GM18502 (cell line): ENCODE measurements around the gene GRIP1.
"Not testable (repeated sequence)": the region's sequence is repeated elsewhere in the genome, so short reads cannot be mapped to it uniquely, and the experiment has no call there.

Source experiments
- ATAC-seq: cut with Tn5 transposase; IDR thresholded peaks from one replicate; pipeline ENCODE4 v1.9.1; 2021; ENCODE audit warnings: mild to moderate bottlenecking; ENCODE audit not compliant: unreplicated experiment, poor library complexity

The GRIP1 gene

DNA sequence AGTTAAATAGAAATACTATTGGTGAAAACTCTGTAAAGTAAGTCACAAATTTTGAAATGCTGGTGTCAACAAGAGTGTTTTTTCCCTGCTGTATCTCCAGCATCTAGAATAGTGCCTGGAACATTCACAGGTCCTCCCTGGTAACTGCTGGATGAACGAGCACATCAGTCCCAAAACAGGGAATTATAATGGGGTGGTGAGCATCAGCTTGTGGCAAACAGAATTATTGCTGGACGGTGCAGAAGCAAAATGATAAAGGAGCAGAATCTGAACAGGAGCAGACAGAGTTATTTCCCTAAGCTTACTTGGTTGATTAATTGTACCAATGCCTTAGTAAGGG lies 129.9 kb downstream of the GRIP1 start:
- ATAC-seq: peak; percentile 5

DNA sequence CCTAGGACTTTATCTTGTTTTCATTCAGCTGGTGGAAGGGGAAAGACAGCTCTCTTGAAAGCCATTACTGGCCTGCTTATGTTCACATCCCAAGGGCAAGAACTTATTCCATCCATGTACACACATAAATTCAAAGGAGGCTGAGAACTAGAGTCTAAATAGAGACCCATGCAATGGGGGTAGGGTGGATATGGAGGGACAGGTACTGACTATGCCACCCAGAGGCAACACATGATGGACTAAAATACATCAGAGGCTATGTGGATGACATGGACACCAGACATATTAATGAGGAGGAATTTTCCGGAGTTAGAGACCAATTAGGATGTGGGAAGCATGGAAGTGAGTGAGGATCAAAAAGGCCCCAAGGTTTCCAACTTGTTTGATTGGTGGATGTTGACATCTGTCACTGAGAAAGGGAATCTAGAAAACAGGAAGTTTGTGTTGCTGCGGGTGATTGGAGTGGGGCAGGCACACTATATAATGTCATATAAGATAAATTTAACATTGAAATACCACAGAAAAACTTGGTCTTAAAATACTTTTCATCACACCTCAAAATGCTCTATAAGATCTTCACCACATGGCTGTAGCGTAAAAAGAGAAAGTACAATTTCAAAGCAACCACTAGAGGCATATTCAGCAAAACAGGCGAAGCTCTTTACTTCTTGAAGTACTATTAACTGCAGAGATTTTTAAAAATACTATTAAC lies 130.4 kb downstream of the GRIP1 start:
- peak; percentile 73 for ATAC-seq

DNA sequence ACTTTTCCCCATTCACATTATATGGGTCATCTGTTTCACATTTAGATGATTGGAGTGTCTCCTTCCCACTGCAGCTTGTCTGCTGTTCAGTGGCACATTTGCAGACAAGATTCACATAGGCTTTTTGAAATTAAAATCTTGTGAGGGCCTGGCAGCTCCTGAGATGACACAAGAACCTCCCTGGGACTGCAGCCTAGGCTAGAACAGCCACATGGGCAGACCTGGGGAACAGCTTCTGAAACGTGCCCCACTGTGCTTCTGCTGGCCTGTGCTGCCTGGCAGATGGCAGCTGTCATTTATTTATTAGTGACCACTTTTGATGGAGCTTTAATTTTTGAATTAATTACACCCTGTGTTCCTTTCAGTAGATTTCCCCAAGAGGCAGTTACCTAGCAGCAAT lies 137.4 kb downstream of the GRIP1 start:
- ATAC-seq: no peak

DNA sequence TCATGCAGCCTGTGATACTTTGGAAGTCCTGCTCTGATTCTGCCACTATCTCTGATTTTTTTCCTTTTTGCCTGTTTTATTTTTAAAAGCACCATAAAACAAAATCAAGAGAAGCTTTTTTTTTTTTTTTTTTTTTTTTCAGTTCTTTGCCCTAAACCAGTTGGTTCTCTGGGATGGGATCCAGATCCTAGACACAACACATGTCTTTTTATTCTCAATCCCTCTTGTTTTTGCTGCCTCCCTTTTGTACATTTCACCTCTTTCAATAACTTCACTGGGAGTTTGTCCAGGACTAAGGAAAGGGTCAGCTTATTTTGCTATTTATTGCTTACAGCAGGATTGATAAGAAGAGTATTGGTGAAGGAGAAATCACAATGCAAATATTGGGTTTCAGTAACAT lies 139.4 kb downstream of the GRIP1 start:
- no peak for ATAC-seq

DNA sequence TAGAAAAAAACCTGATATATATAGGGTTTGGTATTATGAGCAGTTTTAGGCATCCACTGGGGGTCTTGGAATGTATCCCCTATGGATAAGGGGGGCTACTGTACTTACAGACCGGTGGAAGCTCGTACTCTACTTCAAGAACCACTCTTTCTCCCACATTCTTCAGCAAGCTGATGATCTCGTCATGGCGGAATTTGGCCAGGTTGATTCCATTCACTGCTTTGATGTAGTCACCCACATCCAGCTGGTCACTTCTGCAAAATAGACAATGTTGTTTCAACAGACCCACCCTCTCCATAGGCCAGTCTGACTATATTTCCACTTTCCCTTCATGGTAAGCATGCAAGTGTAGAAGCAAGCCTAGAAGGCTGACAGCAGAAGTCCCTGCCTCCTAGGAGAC lies 139.9 kb downstream of the GRIP1 start:
- ATAC-seq: no peak

DNA sequence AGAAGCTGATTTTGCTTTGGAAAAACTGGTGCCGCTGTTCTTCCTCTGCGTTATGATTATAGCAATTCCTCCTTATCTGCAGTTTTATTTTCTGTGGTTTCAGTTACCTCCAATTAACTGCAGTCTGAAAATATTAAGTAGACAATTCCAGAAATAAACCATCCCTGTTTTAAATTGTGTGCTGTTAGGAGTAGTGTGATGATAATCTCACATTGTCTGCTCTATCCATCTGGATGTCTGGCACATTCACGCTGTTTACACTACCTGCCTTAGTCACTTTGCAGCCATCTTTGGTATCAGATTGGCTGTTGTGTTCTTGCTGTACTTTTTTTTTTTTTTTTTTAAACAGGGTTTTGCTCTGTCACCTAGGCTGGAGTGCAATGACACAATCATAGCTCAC lies 141.0 kb downstream of the GRIP1 start:
- no peak for ATAC-seq

DNA sequence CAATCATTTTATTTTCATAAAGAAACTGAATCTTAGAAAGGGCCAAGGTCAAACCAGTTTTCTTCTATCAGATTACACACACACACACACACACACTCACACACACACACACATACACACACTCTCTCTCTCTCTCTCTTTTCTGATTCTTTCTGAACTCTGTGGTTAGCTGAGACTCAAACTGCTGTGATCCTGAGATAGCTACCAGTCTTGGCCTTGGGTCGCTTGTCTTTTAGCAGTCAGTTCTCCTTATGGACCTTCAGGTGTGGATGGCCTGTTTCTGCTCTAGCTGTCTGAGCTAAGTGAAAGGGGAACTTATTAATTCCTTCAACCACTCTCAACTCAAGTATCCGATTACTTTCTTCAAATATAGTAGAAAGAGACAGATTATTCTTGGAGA lies 145.1 kb downstream of the GRIP1 start:
- no peak for ATAC-seq

DNA sequence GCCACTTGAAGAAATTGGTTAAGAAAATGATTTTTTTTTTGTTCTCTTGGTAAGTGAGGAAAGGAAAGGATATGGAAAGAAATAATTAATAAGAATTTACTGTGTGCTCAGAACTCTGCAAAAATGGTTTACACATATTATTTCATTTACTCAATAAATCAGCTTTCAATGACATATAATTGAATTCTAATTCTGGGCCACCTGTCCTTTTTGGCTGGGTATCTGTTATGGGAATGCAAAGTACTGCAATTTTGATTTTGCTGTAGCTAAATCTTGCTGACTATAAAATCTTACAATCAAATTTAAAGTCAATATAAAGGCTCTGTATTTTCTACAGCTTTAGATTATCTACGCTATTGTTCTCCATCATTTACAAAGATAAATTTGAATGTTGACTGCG lies 147.1 kb downstream of the GRIP1 start:
- no peak for ATAC-seq

DNA sequence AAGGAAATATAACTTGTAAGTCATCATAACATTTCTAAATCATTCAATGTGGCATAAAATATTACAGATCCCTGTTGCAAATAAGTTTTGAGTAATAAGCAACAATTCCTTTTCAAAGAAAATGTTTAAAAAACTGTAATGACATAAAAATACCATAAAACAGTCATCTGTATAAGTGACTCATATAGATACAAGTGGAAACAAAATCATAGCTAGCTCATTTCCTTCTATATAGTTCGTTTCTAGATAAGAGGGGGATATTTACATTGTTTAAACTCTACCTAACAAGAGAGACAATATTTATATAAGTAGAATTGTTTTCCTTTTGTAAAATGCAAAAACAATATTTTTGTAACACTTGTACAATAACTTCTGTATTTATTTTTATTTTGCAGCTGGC lies 148.9 kb downstream of the GRIP1 start:
- ATAC-seq: no peak

DNA sequence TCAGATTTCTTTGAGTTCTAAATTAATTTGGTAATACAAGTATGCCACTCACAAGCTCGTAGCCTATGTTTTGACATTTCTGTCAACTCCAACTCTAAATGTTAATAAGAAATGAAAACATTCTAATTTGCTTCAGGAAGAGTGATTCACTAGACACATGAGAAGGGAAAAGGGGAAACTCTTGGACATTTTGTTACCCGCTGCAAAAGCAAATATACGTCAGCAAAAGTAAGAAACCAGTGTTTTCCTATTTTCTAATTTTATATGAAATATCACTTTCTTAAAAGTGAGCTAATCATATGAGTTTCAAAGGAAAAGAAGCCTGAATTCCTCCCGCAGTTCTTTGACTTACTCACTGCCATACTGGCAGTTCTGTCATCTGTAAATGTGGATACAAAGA lies 162.3 kb downstream of the GRIP1 start:
- ATAC-seq: no peak

DNA sequence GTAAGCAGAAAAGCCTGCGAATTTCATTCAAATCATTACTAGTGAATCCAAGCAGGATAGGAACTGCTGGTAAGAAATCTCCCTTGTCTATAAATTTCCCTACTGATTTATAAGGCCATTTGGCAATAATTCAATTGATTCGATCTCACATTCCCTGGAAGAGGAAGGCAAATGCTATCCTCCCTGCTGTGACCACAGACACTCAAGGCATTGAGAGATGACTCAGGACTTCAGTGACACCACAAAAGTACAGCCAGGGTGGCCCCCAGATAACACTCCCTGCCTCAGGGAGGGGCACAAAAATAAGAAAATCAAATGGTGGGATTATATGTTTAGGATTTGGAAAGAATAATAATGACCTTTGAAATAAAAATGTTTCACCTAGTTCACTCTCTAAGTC lies 162.7 kb downstream of the GRIP1 start:
- ATAC-seq: no peak

DNA sequence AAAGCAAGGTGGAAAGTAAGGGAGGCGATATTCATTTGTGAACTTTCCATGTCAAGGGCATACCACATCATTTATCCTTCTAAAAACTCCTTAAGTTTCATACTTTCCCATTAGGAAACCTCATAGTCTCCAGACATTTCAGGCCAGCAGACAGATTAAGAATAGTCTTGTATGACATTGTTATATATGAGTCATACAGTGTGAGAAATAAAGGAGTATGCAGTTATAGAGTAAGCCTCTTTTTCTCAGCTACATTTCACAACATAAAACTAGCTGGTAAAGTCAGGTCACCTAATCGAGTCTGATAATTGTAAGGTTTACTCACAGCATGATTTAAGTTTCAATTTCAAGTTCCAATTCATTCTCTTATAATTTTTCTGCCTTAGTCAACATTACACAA lies 164.3 kb downstream of the GRIP1 start:
- ATAC-seq: no peak

DNA sequence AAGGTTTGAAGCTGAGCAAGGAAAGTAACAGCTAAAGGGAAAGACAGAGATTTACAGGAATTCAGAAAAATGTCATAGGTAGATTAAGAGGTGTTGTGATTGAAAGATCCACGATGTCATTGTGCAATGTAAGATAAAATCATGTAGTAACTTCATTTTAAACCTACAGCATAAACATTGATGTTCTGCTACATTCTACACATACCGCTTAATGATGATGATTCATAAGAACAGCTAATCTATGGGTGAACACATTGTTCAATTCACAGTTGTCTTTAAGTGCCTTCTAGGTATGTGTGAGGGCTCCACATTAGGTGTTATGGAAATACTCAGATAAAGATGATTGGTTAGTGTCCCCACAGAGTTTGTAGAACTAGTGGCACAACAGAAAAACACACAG lies 170.9 kb downstream of the GRIP1 start:
- ATAC-seq: no peak

DNA sequence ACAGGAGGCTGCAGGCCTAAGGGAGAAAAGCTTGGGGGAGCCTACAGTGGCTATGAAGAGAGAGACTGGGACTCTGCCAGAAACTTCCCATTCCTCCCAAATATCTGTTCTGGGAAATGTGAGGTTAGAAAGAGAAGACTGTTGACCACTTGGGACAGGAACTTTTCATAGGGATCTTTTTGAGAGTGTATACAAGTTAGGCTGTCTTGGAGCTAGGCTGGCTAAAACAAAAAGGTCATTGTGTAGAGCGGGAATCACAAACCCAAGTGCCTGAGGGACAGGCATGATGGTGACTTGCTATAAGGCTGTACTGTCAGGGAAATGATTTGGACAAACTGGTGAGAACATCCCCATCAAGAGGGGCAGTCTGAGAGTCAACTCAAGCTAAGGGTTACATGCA lies 175.1 kb downstream of the GRIP1 start:
- ATAC-seq: no peak

DNA sequence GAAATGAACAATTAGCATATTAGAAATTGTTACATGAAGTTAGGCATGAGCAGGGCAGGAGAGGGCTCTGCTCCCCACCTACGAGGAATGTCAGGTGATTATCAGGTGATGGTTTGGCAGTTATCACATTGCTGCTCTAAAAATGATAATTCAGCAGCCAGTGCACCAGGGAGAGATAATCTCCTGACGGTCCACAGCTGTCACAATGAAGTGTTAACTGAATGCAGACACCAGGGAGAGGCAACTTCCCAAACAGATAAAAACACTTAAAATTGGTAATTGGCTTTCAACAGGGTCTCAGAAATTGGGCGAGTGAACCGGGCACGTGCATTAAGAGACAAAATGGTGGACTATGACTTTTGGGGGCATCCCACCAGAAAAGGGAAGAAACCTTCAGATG lies 176.0 kb downstream of the GRIP1 start:
- no peak for ATAC-seq

DNA sequence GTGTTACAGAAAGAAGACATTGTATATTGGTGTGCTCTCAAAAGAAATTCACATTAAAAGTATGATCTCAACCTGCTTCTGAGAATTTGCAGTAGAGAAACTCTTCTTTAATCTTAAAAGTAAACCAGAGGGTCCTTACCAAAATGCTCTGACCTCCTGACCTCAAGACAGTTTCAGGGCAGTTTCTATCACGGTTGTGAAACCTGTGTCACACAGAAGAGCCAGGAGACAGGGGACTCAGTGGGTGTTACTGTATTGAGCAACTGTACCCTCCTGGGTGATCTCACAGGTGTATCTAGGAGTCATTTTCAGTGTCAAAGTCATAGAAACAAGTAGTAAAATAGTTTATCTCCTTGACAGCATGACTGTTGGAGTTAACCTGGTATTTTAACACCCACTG lies 178.0 kb downstream of the GRIP1 start:
- ATAC-seq: peak; percentile 92

DNA sequence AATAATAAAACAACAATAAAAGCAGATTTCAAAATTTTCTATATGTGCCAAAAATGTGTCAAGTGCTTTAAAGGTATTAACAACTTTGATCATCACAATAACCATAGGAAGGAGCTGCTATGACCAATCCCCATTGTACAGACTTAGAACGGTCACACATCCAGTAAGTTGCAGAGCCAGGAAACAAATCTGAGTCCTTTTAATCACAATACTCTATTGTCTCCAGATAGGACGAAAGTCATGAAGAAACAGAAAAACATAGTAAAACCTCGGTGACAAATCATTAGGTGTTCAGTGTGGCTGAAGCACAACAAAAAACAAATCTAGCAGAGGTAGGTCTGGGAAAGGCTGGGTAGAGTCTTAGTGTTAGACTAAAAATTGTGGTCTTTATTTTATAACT lies 178.8 kb downstream of the GRIP1 start:
- ATAC-seq: no peak

DNA sequence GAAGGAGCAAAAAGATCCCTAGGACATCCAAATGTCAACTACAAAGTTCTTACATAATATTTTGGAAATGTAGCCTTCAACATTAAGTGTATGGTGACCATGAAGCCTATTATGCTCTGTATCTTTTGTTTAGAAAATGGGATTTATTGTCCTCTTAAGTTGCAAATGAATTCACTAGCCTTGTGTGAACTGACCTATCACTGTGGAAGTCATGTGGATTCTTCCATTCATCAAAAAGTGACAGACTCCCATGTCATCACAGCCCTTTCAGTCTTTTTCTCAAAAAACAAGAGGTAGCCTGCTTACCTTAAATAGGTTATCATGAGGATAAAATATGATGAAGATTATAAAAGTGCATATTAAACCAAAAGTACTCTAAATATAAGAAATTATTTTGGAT lies 179.9 kb downstream of the GRIP1 start:
- no peak for ATAC-seq

DNA sequence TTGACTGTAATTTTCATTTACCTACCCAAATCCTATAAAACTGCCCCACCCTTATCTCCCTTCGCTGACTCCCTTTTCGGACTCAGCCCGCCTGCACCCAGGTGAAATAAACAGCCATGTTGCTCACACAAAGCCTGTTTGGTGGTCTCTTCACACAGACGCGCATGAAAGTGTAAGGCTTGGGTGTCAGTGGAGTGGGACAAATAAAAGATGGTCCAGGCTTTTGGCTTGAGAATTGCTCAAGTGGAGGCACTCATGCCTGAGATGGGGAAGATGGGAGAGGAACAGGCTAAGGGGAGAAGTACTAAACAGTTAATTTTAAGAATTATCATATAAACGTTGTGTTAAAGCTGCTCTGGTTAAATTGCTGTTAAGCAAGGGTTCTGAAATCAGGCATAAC lies 180.8 kb downstream of the GRIP1 start:
- not testable (repeated sequence) for ATAC-seq

DNA sequence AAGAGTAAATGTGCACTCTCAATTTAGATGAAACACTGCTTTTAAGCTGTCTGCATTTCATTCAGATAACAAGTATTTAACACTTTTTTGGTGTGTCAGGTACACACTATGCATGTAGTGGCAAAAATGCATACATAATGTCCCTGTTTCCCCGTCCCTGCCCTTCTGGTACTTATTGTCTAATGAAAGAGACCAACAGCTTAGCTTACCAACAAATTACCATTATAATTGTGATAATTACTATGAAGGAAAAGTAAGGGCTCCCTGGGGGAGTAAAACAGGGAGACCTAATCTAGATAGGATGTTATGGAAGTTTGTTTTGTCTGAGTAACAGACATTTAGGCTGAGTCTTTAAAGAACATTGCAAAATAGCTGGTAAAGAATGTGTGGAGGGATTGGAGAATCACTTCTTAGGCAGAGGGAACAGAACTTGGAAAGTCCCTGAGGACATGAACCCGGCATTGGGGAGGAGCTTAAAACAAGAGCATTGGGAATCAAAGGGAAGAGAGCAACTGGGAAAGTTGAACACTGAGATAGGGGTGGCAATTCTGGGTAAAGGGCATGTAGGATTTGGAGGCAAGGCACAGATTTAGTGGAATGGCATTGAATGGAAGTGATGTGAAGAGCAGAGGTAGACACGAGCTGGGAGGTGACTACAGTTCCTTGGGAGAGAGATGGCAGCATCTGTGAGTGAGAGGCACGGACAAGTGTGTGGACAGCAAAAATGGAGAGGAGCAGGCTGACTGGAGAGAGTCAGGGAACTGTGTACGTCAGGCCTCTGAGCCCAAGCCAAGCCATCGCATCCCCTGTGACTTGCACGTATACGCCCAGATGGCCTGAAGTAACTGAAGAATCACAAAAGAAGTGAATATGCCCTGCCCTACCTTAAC lies 181.6 kb downstream of the GRIP1 start:
- ATAC-seq: no peak

DNA sequence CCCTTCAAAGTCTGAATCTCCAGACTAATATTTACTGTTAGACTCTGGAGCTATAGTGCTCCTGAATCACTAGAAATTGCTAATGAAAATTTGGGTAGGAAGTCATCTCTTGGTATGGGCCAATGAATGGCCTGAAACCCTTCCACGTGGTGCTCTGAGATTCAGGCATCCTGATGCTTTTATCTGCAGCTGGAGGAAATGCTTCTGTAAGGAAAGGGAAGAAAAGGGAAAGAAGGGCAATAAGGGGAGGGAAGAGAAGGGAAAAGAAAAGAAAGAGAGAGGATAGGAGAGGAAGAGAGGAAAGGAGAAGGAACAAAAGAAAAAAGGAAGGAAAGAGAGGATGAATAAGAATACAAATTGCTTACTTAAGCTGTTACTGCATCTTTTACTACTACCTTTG lies 182.3 kb downstream of the GRIP1 start:
- ATAC-seq: no peak

DNA sequence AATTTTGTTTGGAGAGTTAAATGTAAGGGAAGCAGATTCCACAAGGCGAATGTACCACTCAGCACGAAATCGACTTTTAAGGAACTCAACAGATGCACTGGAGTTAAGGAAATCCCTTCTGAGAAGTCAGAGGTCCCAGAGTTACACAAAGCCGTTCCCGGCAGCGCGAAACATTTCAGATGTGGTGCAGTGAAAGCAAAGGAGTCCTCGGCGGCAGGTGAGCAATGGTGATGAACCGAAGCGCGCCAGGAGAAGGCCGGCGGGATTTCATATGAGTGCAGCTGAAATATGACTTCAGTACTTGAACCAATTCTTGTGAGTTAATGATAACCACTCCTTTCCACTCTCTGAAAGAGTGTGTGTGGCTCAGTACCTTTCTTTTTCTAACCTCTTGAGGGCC lies 183.2 kb downstream of the GRIP1 start:
- ATAC-seq: no peak
